ENCODE results near the gene BCL6B.
"Not testable (repeated sequence)": the region's sequence is repeated elsewhere in the genome, so short reads cannot be mapped to it uniquely, and the experiment has no call there.

BCL6B gene

GRCh38 chr17:7029096-7029495, 6.2 kb downstream of the BCL6B start:
- no peak for DNase-seq

- no peak for DNase-seq
These were observed 6.8 kb downstream of the BCL6B start for GRCh38 chr17:7029659-7030058.

- DNase-seq, result no peak
These were observed 12.2 kb downstream of the BCL6B start for GRCh38 chr17:7034955-7035590.

GRCh38 chr17:7035591-7036368, 12.9 kb downstream of the BCL6B start, which contains the start of gene SLC16A13:
TSS of gene SLC16A13 (plus strand) at chr17:7036015. CDS start at chr17:7036383, 368 bp downstream.
- peak; percentile 94 for DNase-seq

DNA sequence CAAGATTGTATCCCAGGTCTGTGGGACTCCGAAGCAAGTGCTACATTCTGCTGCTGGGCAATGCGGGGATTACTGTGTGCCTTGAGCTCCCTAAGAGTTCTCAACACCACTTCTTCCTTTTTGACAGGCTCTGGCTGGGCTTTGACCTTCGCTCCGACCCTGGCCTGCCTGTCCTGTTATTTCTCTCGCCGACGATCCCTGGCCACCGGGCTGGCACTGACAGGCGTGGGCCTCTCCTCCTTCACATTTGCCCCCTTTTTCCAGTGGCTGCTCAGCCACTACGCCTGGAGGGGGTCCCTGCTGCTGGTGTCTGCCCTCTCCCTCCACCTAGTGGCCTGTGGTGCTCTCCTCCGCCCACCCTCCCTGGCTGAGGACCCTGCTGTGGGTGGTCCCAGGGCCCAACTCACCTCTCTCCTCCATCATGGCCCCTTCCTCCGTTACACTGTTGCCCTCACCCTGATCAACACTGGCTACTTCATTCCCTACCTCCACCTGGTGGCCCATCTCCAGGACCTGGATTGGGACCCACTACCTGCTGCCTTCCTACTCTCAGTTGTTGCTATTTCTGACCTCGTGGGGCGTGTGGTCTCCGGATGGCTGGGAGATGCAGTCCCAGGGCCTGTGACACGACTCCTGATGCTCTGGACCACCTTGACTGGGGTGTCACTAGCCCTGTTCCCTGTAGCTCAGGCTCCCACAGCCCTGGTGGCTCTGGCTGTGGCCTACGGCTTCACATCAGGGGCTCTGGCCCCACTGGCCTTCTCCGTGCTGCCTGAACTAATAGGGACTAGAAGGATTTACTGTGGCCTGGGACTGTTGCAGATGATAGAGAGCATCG, 15.4 kb downstream of the BCL6B start:
- no peak for DNase-seq

GRCh38 chr17:7039832-7040231, 17.0 kb downstream of the BCL6B start:
- no peak for DNase-seq

DNA sequence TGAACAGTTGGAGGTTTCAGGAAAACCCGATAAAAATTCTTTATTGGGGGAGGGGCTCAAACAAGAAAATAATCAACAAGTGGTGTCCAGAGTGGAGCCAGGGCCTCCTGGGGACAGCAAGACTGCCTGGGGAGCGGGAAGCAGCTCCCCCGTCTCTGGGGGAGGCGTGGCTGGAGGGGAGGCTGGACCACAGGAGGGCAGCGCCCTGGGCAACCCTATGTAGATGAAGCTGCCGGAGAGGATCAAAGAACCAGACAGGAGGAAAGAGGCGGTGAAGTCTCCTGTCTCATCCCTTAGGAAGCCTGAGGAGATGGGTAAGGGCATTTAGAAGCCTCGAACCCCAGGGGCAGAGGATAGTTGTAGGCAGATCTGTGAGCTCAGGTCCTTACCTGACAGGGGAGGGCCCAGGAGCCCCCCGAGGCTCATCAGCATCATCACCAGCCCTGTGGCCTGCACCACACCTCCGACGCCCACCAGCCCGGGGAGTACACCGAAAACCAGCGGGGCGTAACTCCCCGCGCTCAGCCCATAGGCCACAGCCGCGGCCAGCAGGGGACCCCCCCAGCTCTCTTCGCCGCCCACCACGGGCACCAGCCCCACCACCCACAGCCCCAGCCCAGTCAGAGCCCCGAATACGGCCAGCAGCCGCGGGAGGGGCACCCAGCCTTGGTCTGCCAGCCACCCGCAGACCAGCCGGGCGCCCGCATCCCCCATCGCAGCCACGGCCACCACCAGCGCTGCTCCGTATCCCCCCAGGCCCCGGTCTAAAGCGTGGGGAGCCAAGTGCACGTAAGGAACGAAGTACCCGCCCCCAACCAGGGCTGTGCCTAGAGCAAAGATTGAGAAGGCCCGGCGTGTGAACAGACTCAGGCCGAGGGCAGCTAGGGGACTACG, 19.0 kb downstream of the BCL6B start:
- no peak for DNase-seq

- no peak for DNase-seq
These were observed 19.8 kb downstream of the BCL6B start for GRCh38 chr17:7042501-7043181.

- no peak for DNase-seq
These were observed 20.3 kb downstream of the BCL6B start for GRCh38 chr17:7043182-7043496.

DNA sequence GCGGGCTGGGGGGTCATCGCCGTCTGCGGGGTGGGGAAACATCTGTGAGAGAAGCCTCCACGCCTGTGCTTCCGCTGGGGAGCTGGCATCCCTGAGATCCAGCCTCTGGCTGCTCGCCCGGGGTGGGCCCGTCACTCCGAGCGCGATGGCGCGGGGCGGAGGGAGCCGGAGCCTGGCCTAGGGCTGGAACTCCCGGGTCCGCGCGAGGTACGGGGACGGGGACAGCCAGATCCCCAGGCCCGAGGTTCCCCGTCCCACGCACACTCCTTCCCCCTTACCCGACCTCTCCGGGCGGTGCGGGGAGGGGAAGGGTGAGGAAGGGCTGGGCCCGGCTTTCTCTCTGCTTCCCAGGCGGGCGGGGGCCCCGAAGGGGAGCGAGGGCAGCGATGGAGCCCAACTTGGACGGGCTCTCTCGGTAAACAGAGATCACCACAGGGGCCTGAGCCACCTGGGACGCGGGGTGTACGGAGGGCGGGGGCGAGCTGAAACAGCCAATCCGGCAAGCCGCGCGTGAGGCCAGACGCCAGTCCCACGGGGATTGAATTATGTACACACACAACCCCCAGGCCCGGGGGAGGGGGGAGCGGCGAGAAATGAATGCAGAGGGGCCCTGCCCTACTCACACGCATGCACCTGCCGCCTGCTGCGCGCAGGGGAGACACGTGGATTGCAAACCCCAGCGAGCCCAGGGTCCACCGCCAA, 20.8 kb downstream of the BCL6B start, which contains the start of gene SLC16A11:
Gene SLC16A11 (minus strand): TSS at position 596 of the 702 bp plus-strand sequence. CDS start 579 bp downstream, at position 17.
- peak; percentile 52 for DNase-seq

DNA sequence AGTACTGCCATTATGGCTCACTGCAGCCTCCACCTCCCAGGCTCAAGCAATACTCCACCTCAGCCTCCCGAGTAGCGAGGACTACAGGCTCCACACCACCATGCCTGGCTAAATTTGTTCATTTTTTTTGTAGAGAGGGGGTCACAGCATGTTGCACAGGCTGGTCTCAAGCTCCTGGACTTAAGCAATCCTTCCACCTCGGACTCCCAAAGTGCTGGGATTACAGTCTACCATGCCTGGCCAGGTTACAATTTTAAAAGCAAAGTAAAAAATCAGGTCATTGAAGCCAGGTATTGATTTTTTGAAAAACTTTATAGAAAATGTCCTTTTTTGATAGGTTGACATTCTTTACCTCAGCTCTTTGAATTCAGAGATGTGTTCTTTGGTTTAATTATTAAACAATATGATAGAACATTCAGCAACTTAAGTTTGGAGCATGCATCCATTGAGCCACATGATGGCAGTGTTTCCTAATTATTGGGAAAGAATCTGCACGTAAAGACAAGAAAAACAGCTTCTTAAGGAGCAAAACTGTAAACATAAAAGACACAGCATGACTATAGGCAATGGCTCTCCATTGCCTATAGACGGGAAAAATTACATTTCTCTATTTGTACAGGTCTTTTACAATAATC, 22.8 kb downstream of the BCL6B start:
- peak; percentile 77 for DNase-seq

DNA sequence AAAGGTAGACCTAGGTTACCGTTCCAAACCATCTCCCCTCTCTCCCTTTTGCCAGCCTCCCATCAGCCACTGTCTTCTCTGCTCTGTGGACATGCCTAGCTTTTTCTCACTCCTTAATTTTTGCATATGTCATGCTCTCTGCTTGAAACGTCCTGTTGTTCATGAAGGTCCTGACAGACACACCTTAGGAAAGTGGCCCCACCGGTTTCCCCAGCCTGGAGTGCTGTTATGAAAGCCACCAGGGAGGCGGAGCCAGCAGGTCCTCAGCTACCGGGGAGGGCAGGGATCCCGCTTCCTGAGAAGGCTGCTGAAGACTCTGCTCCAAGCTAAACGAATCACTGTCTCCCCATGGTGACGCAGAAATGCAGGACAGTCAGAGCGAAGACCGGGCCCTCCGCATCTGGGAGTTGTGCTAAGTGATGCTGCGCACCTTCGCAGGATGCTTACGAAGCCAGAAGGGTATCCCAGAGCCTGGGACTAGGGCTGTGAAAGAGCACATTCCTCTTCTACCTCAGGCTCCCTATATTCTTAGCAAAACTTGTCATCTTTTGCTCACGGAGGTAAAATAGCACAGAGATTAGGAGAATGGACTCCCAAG, 23.4 kb downstream of the BCL6B start:
- no peak for DNase-seq

- DNase-seq, result not testable (repeated sequence)
These were observed 24.0 kb downstream of the BCL6B start for GRCh38 chr17:7046725-7047397.

DNA sequence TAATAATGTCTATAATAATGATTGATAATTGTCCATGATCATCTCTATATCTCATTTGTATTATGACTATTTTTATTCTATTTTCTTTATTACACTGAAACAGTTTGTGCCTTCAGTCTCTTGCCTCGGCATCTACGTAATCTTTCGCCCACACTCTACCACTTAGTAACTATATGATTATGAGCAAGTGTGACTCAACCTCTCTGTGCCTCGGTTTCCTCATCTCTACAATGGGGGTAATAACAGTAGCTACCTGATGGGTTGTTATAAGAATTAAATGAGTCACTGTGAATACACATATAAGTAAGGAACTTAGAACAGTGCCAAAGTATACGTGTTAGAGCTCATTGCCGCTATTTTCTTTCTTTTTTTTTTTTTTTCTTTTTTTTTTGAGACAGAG, 24.7 kb downstream of the BCL6B start:
- DNase-seq, result no peak

- DNase-seq, result no peak
These were observed 26.1 kb downstream of the BCL6B start for GRCh38 chr17:7048968-7049367.

GRCh38 chr17:7050583-7050982, 27.7 kb downstream of the BCL6B start:
- not testable (repeated sequence) for DNase-seq

DNA sequence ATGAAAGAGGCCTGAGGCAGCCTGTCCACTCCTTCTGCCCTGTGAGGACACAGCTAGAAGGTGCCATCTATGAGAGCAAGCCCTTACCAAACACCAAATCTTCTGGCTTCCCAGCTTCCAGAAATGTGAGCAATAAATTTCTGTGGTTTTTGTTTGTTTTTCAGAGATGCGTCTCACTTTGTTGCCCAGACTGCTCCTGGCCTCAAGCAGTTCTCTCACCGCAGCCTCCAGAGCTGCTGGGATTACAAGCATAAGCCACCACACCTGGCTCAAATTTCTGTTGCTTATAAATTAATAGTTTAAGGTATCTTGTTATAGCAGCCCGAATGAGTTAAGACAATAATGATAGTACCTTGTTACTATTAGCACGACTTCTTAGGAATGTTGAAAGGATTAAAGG, 33.5 kb downstream of the BCL6B start:
- DNase-seq, result no peak

DNA sequence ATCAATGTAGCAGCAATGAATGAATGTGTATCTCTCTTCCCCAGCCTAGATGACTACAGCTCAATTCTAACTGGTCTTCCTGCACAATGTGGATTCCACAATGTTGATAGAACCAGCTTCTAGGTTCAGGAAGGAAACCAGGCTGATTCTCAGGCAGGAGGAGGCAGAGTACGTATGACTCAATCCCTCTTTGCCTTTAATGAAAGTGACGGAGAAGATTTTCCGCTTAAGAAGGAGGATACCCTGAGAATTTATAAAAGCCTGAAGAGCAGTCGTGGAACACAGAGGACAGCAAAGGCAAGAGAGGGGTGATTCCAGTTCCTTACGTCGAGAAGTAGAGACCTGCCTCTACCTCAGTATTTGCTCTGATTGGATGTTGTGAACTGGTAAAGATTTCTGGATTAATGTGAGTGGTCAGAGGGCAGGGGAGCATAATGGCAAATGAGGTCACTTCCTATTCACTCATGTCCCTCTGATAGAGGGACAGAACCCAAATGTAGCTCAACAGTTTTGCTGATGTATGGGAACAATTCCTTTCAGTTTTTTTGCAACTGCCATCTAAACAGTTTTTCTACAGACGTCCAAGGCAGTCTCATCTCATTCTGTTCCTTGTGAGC, 36.1 kb downstream of the BCL6B start:
- no peak for DNase-seq

All from fibroblast of skin of scalp (primary cell).